ENCODE data around the gene PCBP4.

Gene PCBP4

GRCh38 chr3:51958603-51959521 is 8.4 kb downstream of the PCBP4 start:
- in situ Hi-C loops (cut with HindIII; ENCODE audit: low sequenced_read_pairs), result no loop called here

GRCh38 chr3:51957520-51958205 is 9.6 kb downstream of the PCBP4 start:
- in situ Hi-C loops (cut with HindIII; ENCODE audit: low sequenced_read_pairs), result no loop called here

DNA sequence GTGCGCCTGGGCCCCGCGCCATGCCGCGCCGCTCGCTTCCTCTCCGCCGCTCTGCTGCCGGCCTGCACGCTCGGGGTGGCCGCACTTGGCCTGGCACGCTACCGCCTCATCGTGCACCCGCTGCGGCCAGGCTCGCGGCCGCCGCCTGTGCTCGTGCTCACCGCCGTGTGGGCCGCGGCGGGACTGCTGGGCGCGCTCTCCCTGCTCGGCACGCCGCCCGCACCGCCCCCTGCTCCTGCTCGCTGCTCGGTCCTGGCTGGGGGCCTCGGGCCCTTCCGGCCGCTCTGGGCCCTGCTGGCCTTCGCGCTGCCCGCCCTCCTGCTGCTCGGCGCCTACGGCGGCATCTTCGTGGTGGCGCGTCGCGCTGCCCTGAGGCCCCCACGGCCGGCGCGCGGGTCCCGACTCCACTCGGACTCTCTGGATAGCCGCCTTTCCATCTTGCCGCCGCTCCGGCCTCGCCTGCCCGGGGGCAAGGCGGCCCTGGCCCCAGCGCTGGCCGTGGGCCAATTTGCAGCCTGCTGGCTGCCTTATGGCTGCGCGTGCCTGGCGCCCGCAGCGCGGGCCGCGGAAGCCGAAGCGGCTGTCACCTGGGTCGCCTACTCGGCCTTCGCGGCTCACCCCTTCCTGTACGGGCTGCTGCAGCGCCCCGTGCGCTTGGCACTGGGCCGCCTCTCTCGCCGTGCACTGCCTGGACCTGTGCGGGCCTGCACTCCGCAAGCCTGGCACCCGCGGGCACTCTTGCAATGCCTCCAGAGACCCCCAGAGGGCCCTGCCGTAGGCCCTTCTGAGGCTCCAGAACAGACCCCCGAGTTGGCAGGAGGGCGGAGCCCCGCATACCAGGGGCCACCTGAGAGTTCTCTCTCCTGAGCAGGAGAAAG is 11.1 kb downstream of the PCBP4 start:
- in situ Hi-C loops (cut with HindIII; ENCODE audit: low sequenced_read_pairs), result no loop called here

GRCh38 chr3:51955175-51955892 is 11.9 kb downstream of the PCBP4 start, which contains the start of gene GPR62:
GPR62 (plus strand) TSS chr3:51955381; CDS start chr3:51955653, 272 bp downstream.
- in situ Hi-C loops (cut with HindIII; ENCODE audit: low sequenced_read_pairs), result no loop called here

- in situ Hi-C loops (cut with HindIII; ENCODE audit: low sequenced_read_pairs), result no loop called here
Measured at GRCh38 chr3:51954713-51955112, 12.5 kb downstream of the PCBP4 start.

- in situ Hi-C loops (cut with HindIII; ENCODE audit: low sequenced_read_pairs), result no loop called here
Measured at GRCh38 chr3:51954105-51954504, 13.1 kb downstream of the PCBP4 start.

DNA sequence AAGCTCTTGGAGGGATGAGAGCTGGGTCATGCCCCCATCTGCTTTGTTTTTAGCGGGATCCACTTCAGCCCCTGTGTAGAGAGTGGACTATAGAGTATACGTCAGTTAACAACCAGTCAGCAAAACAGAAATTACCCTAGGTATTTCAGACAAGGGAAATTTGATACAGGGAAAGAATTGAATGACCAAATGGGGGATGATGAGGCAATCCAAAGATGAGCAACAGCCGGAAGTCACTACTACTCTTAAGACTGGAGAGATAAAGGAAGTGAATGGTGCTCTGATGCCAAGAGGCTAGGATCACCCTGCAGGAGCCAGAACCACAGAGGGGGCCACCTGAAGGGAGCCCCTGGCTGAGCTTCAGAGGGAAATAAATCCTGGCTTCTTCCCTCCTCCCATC is 13.8 kb downstream of the PCBP4 start:
- in situ Hi-C loops (cut with HindIII; ENCODE audit: low sequenced_read_pairs), result no loop called here

DNA sequence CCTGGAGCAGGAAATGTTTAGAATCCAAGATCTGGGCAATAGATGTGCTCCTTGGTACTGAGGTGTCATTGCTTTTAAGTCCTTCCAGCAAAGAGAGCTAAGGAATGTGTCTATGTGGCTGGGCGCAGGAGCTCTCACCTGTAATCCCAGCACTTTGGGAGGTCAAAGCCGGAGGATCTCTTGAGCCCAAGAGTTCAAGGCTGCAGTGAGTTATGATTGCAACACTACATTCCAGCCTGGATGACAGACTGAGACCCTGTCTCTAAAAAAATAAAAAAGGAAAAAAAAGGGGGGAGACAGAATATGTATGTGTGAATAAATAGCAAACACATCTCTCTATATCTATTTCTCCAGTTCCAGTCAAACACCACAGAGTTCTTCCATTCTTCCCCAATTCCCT is 16.4 kb downstream of the PCBP4 start:
- in situ Hi-C loops (cut with HindIII; ENCODE audit: low sequenced_read_pairs), result no loop called here

DNA sequence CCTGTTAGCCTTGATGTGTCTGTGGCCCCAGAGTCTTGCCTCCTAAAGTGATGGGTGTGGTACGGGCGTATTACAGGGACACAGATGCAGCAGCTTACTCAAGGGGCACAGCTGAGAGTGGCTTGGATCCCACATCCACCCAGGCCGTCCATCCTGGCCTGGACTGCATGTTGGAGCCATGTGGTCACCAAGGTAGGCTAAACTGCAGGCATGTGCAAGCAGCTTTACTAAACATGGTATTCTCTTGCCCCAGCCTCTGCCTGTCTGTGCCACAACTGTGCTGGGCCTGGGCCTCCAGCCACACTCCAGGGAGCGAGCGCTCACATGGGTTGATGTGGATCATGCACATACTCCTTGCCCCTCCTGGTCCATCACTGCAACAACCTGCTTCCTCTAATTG is 18.1 kb downstream of the PCBP4 start:
- in situ Hi-C loops (cut with HindIII; ENCODE audit: low sequenced_read_pairs), result no loop called here

DNA sequence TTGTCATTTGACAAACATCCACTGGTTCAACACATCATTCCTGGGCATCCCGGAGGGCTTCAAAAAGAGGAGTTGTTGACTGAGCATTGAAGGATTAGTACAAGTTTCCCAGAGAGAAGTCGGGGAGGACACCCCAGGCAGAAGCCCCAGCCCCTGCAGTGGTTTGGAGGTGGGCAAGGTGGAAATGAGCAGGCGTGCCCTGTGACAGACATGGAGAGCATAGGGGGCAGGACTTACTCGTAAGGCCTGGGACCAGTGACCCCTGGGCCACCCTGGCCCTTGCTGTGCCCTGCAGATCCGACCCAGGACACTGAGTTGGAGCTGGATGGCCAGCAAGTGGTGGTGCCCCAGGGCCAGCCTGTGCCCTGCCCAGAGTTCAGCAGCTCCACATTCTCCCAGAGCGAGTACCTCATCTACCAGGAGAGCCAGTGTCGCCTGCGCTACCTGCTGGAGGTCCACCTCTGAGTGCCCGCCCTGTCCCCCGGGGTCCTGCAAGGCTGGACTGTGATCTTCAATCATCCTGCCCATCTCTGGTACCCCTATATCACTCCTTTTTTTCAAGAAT is 19.2 kb downstream of the PCBP4 start:
- in situ Hi-C loops (cut with HindIII; ENCODE audit: low sequenced_read_pairs), result no loop called here

DNA sequence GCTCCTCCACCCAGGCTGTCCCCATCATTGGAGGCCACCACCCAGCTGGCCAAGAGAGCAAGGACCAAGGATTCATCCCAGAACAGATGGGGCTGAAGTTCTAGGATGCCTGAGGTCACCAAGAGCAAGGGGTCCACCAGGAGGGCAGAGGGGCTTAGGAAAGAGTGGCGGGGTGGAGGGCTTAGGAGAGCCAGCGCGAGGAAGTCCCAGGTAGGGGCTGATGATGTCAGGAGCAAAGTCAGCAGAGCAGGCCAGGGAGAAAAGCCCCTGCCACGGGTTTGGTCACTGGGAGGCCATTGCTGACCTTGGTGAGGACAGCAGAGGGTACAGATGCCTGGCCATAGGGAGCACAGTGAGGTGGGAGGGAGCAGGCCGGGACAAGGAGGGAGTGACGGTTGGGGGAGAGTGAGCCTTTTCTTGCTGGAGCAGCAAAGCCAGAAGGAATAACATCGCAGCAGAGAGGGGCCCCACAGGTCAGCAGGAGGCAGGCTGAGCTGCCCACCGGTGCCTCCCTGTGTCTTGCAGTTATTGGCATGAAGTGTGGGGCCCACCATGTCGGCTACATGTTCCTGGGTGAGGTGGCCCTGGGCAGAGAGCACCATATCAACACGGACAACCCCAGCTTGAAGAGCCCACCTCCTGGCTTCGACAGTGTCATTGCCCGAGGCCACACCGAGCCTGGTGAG is 19.9 kb downstream of the PCBP4 start:
- in situ Hi-C loops (cut with HindIII; ENCODE audit: low sequenced_read_pairs), result no loop called here

- in situ Hi-C loops (cut with HindIII; ENCODE audit: low sequenced_read_pairs), result no loop called here
Measured at GRCh38 chr3:51946796-51947195, 20.5 kb downstream of the PCBP4 start.

DNA sequence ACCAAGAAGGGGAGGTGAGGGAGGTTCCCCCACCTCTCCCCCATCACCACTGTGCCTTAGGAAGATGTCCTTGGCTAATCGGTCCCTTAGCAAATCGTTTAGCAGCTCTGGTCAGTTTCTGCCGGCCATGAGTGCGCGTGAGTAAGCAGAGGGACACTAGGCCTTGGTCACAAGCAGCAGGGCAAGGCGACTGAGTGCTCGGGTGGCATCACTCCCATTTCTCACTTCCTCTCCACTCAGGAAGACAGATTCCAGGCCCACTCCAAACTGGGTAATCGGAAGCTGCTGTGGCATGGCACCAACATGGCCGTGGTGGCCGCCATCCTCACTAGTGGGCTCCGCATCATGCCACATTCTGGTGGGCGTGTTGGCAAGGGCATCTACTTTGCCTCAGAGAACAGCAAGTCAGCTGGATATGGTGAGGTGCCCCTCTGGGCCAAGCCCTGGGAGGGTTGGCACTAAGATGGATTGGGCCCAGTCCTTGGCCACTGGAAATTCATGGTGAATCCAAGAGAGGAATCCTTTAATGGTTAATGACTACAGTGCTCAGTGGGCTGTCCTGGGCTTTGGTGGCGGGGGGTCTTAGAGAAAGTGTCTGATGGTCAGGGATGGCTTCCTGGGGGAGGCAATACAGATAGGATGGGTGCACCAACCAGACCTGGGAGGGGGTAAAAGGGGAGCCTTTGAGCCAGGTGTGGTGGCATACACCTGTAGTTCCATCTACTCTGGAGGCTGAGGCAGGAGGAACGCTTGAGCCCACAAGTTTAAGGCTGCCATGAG is 21.1 kb downstream of the PCBP4 start:
- in situ Hi-C loops (cut with HindIII; ENCODE audit: low sequenced_read_pairs), result no loop called here

DNA sequence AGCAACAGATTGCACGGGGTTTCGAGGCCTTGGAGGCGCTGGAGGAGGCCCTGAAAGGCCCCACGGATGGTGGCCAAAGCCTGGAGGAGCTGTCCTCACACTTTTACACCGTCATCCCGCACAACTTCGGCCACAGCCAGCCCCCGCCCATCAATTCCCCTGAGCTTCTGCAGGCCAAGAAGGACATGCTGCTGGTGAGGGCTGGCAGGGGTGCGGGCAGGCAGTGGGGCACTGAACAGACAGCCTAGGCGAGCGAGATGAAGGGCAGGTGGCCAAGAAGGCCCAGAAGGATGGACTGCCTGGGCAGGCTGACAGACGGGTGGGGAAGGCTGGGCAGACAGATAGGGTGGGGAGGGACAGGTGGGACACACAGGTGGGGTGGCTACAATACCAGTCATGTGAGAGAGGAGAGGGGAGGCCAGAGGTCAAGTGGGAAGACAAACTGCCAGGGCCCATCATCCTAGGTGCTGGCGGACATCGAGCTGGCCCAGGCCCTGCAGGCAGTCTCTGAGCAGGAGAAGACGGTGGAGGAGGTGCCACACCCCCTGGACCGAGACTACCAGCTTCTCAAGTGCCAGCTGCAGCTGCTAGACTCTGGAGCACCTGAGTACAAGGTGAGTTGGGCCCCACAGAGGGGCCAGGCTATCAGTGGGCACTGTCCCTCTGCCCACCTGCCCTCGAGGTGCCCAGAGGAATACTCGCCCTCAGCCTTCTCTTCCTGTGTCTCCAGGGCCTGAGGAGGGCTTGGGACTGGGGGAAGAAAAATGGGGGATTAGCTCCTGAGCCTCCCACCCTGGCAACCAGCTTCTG is 22.0 kb downstream of the PCBP4 start:
- in situ Hi-C loops (cut with HindIII; ENCODE audit: low sequenced_read_pairs), result no loop called here

DNA sequence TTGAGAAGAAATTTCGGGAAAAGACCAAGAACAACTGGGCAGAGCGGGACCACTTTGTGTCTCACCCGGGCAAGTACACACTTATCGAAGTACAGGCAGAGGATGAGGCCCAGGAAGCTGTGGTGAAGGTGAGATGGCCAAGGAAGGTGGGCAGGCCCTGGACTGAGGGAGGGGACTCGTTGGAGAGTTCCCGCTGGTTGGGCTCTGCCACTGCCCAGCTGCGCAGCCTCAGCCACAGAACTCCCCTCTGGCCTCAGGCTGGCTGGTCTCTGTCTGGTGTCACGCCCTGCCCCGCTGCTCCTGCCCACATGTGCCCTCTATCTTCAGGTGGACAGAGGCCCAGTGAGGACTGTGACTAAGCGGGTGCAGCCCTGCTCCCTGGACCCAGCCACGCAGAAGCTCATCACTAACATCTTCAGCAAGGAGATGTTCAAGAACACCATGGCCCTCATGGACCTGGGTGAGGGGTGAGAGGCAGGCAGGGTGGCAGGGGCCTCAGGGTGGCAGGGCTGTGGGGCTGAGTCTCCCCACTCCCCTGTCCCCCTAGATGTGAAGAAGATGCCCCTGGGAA is 22.7 kb downstream of the PCBP4 start:
- in situ Hi-C loops (cut with HindIII; ENCODE audit: low sequenced_read_pairs), result no loop called here

DNA sequence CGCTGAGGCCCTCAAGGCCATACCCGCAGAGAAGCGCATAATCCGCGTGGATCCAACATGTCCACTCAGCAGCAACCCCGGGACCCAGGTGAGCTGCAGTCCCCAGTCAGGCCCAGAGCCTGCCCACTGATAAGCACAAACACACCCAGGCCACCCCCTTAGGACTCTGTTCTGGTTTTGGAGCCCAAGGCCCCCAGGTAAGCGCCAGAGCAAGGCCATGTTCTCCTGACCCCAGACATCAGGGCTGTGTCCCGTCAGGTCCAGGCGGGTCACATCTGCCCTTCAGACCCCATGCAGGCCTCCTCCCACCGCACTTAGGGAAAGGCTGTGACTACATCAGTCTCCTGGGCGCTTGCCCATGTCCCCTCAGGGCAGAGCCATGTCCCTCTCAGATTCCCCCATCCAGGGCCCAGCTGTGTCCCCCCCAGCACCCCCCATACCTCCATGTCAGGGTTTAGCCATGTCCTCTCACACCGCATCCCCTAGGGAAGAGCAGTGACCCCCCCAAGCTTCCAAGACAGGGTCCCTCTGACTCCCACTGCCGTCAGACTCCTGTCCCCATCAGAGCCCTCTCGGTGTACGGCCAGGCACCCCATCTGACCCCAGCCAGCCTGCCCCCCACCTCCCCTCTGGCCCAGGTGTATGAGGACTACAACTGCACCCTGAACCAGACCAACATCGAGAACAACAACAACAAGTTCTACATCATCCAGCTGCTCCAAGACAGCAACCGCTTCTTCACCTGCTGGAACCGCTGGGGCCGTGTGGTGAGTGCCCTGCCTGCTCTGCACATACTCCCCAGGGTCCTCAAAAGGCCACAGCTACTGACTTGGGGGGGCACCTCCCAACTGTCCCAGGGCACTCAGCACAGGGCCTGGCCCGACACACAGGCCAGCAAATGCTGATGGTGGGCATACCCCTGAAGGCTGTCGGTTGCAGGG is 23.5 kb downstream of the PCBP4 start:
- in situ Hi-C loops (cut with HindIII; ENCODE audit: low sequenced_read_pairs), result no loop called here
